ENCODE measurements around the gene TLL1.

Gene TLL1

GRCh38 chr4:165839615-165840333, 33.3 kb upstream of the TLL1 start:
- no peaks in the 10 kb centered on the region for H3K27me3 ChIP-seq (ENCODE audit: insufficient read depth, low read length)
- H3K9me2 ChIP-seq (ENCODE audit: low read depth, low read length): no peaks in the 10 kb centered on the region
- H3K36me3 ChIP-seq (ENCODE audit: insufficient read depth, low read length): no peaks in the 10 kb centered on the region
- H3K9ac ChIP-seq (ENCODE audit: low read length): no peak overlapping the region
- H3K9me3 ChIP-seq (ENCODE audit: low read length): no peaks in the 10 kb centered on the region
- no peaks in the 10 kb centered on the region for H3F3A ChIP-seq (ENCODE audit: insufficient read depth, low read length)
- no peak overlapping the region for H3K27ac ChIP-seq (ENCODE audit: low read depth, low read length, poor library complexity, severe bottlenecking)
- H3K79me2 ChIP-seq (ENCODE audit: insufficient read depth, low read length): no peaks in the 10 kb centered on the region
- H3K4me1 ChIP-seq (ENCODE audit: insufficient read depth, low read length, severe bottlenecking): no peaks in the 10 kb centered on the region
- H3K4me2 ChIP-seq (ENCODE audit: low read length): no peak overlapping the region
- TF ChIP-seq, protein P1, sequence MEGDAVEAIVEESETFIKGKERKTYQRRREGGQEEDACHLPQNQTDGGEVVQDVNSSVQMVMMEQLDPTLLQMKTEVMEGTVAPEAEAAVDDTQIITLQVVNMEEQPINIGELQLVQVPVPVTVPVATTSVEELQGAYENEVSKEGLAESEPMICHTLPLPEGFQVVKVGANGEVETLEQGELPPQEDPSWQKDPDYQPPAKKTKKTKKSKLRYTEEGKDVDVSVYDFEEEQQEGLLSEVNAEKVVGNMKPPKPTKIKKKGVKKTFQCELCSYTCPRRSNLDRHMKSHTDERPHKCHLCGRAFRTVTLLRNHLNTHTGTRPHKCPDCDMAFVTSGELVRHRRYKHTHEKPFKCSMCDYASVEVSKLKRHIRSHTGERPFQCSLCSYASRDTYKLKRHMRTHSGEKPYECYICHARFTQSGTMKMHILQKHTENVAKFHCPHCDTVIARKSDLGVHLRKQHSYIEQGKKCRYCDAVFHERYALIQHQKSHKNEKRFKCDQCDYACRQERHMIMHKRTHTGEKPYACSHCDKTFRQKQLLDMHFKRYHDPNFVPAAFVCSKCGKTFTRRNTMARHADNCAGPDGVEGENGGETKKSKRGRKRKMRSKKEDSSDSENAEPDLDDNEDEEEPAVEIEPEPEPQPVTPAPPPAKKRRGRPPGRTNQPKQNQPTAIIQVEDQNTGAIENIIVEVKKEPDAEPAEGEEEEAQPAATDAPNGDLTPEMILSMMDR (IDR thresholded peaks at IDR 0.05; ENCODE audit: low read length): no peak
- no peak for TF ChIP-seq EZH2 (IDR thresholded peaks at IDR 0.05; ENCODE audit: borderline replicate concordance, low read length)
- no peak overlapping the region for H2AFZ ChIP-seq (ENCODE audit: low read length)
- H3K4me3 ChIP-seq (ENCODE audit: low read depth, low read length, poor library complexity, severe bottlenecking): no peak overlapping the region
- H4K20me1 ChIP-seq (ENCODE audit: insufficient read depth, low read length): no peaks in the 10 kb centered on the region

GRCh38 chr4:165842684-165843083, 30.4 kb upstream of the TLL1 start:
- Histone ChIP-seq H2AFZ (ENCODE audit: low read length) (no peak overlapping the region), H3K79me2 (ENCODE audit: insufficient read depth, low read length) (no peaks in the 10 kb centered on the region), H3F3A (ENCODE audit: insufficient read depth, low read length) (no peaks in the 10 kb centered on the region), H3K27ac (ENCODE audit: low read depth, low read length, poor library complexity, severe bottlenecking) (no peak overlapping the region), H3K9me3 (ENCODE audit: low read length) (no peaks in the 10 kb centered on the region), H3K36me3 (ENCODE audit: insufficient read depth, low read length) (no peaks in the 10 kb centered on the region), H3K9me2 (ENCODE audit: low read depth, low read length) (no peaks in the 10 kb centered on the region), H3K4me3 (ENCODE audit: low read depth, low read length, poor library complexity, severe bottlenecking) (no peak overlapping the region), H3K4me1 (ENCODE audit: insufficient read depth, low read length, severe bottlenecking) (no peaks in the 10 kb centered on the region), H4K20me1 (ENCODE audit: insufficient read depth, low read length) (no peaks in the 10 kb centered on the region), H3K4me2 (ENCODE audit: low read length) (no peak overlapping the region), H3K9ac (ENCODE audit: low read length) (no peak overlapping the region), H3K27me3 (ENCODE audit: insufficient read depth, low read length) (no peaks in the 10 kb centered on the region)
- TF ChIP-seq, protein P1 (IDR thresholded peaks at IDR 0.05; ENCODE audit: low read length): no peak
- no peak for TF ChIP-seq EZH2 (IDR thresholded peaks at IDR 0.05; ENCODE audit: borderline replicate concordance, low read length)

DNA sequence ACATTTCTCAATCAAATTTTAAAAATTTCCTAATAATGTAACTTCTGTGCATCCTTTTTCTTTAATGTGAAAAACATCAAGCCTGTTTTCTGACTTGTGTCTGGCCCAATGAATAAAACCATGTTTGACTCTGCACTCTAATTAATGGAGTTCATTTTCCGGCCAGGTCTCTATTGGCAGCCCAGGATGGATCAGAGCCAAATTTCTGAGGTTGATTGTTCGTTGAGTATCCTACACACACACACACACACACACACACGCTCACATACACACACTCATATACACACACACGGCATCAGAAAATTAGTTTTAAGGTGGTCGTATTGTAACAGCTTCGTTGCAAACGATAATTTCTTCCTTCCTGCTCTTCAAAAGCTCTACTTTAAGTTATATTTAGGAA, 28.9 kb upstream of the TLL1 start:
- H3F3A ChIP-seq (ENCODE audit: insufficient read depth, low read length): no peaks in the 10 kb centered on the region

More for the DNA sequence above, 28.9 kb upstream of the TLL1 start:
- Histone ChIP-seq H3K79me2 (ENCODE audit: insufficient read depth, low read length) (no peaks in the 10 kb centered on the region), H3K9me2 (ENCODE audit: low read depth, low read length) (no peaks in the 10 kb centered on the region), H3K9me3 (ENCODE audit: low read length) (no peaks in the 10 kb centered on the region), H3K27ac (ENCODE audit: low read depth, low read length, poor library complexity, severe bottlenecking) (no peak overlapping the region), H3K36me3 (ENCODE audit: insufficient read depth, low read length) (no peaks in the 10 kb centered on the region), H4K20me1 (ENCODE audit: insufficient read depth, low read length) (no peaks in the 10 kb centered on the region), H3K27me3 (ENCODE audit: insufficient read depth, low read length) (no peaks in the 10 kb centered on the region), H2AFZ (ENCODE audit: low read length) (no peak overlapping the region), H3K9ac (ENCODE audit: low read length) (no peak overlapping the region), H3K4me2 (ENCODE audit: low read length) (no peak overlapping the region), H3K4me1 (ENCODE audit: insufficient read depth, low read length, severe bottlenecking) (no peaks in the 10 kb centered on the region), H3K4me3 (ENCODE audit: low read depth, low read length, poor library complexity, severe bottlenecking) (no peak overlapping the region)
- TF ChIP-seq, protein P1 (IDR thresholded peaks at IDR 0.05; ENCODE audit: low read length): no peak
- TF ChIP-seq EZH2 (IDR thresholded peaks at IDR 0.05; ENCODE audit: borderline replicate concordance, low read length): no peak
